DND-41 (cell line): ENCODE measurements around the gene ZNF367.

Experiments
- ATAC-seq: fragments of 200-7000 bp; cut with Tn5 transposase; 3 replicates; pipeline ENCODE4 v1.9.1; 2021; ENCODE audit warnings: low read depth; ENCODE audit not compliant: insufficient read depth
- DNase-seq: peaks from one replicate; pipeline ENCODE4 v3.0.0-alpha.2; 2020
- H2AFZ ChIP-seq: 2 replicates; pipeline ENCODE4 v1.6.0; 2012; ENCODE audit warnings: low read depth, low read length
- H3K27ac ChIP-seq: 2 replicates; pipeline ENCODE4 v1.5.1; 2012; ENCODE audit warnings: low read length, inconsistent platforms
- H3K27me3 ChIP-seq: fragments of 200-600 bp; sonication (generic); 2 replicates; pipeline ENCODE4 v1.6.0; 2012; ENCODE audit warnings: low read length, mild to moderate bottlenecking, inconsistent platforms; ENCODE audit not compliant: insufficient read depth, poor library complexity
- H3K36me3 ChIP-seq: 2 replicates; pipeline ENCODE4 v1.5.1; 2012; ENCODE audit warnings: low read length, inconsistent platforms; ENCODE audit not compliant: insufficient read depth
- H3K4me1 ChIP-seq: 2 replicates; pipeline ENCODE4 v1.5.1; 2012; ENCODE audit warnings: mild to moderate bottlenecking, low read length; ENCODE audit not compliant: insufficient read depth
- H3K4me2 ChIP-seq: 2 replicates; pipeline ENCODE4 v1.6.0; 2012; ENCODE audit warnings: mild to moderate bottlenecking, moderate library complexity, low read length, inconsistent platforms; ENCODE audit not compliant: insufficient read depth
- H3K4me3 ChIP-seq, 2 experiments: fragments of 200-600 bp in 1 of 2; shearing (Covaris generic) in 1 of 2; 2 replicates each; pipeline ENCODE4 v1.5.1; 2012 to 2016; ENCODE audit warnings: inconsistent platforms in 2 of 2, low read length in 2 of 2, mild to moderate bottlenecking in 2 of 2, low read depth in 1 of 2, moderate library complexity in 1 of 2
- H3K79me2 ChIP-seq: 2 replicates; pipeline ENCODE4 v1.6.0; 2012; ENCODE audit warnings: low read length, inconsistent platforms; ENCODE audit not compliant: insufficient read depth
- H3K9ac ChIP-seq: 2 replicates; pipeline ENCODE4 v1.6.0; 2012; ENCODE audit warnings: low read depth, mild to moderate bottlenecking, inconsistent platforms, low read length, moderate library complexity
- H3K9me3 ChIP-seq: 2 replicates; pipeline ENCODE4 v1.5.1; 2012; ENCODE audit warnings: low read length, moderate library complexity, mild to moderate bottlenecking, inconsistent platforms; ENCODE audit not compliant: insufficient read depth, severe bottlenecking
- H4K20me1 ChIP-seq: 2 replicates; pipeline ENCODE4 v1.6.0; 2012; ENCODE audit warnings: low read length; ENCODE audit not compliant: insufficient read depth
- CTCF ChIP-seq: IDR thresholded peaks from 2 replicates; pipeline ENCODE4 v1.5.1; 2012; ENCODE audit warnings: borderline replicate concordance, low read length, moderate library complexity, mild to moderate bottlenecking; ENCODE audit not compliant: poor library complexity, severe bottlenecking; ENCODE audit errors: extremely low read depth
- EZH2 ChIP-seq: IDR thresholded peaks from 3 replicates; pipeline ENCODE4 v1.6.1; 2012; ENCODE audit warnings: borderline replicate concordance, low read depth, mild to moderate bottlenecking, moderate library complexity, low read length, inconsistent platforms; ENCODE audit not compliant: severe bottlenecking

ZNF367 gene

GRCh38 chr9:96418920-96419690 is 935 bp upstream of the ZNF367 start:
- Histone ChIP-seq H2AFZ (peak overlapping the region; percentile 84), H4K20me1 (peaks cover 29% of the 10 kb centered on the region), H3K79me2 (peaks cover 40% of the 10 kb centered on the region), H3K27me3 (no peaks in the 10 kb centered on the region), H3K9ac (peak overlapping the region; percentile 100), H3K4me3 (peak overlapping the region; percentile 87 to 88; a peak in 3 of 4 replicates), H3K9me3 (no peaks in the 10 kb centered on the region), H3K4me2 (peak overlapping the region; percentile 81), H3K27ac (peak overlapping the region; percentile 98), H3K36me3 (peaks cover 24% of the 10 kb centered on the region), H3K4me1 (peaks cover 46% of the 10 kb centered on the region)
- peak; percentile 55 for ATAC-seq
- TF ChIP-seq EZH2 (no peak), CTCF (no peak)
- peak; percentile 77 for DNase-seq

GRCh38 chr9:96417661-96418082 is 498 bp downstream of the ZNF367 start:
- no peak for ATAC-seq
- TF ChIP-seq CTCF (no peak), EZH2 (no peak)

GRCh38 chr9:96417051-96417586 is 1.1 kb downstream of the ZNF367 start:
- Histone ChIP-seq H3K4me2 (peak overlapping the region; percentile 96), H3K4me3 (peak overlapping the region; percentile 86 to 94), H3K9ac (peak overlapping the region; percentile 100), H3K9me3 (no peaks in the 10 kb centered on the region), H3K27me3 (no peaks in the 10 kb centered on the region), H3K27ac (peak overlapping the region; percentile 100), H4K20me1 (peaks cover 47% of the 10 kb centered on the region), H2AFZ (peak overlapping the region; percentile 47; the same call in 1 of the 2 replicates), H3K36me3 (peaks cover 37% of the 10 kb centered on the region), H3K79me2 (peaks cover 59% of the 10 kb centered on the region), H3K4me1 (peaks cover 59% of the 10 kb centered on the region)
- DNase-seq (peak; percentile 89), ATAC-seq (peak; percentile 3; the same call in 2 of the 3 replicates)
- TF ChIP-seq CTCF, result peak; percentile 5
- TF ChIP-seq EZH2, result no peak

More at GRCh38 chr9:96417661-96418082, 498 bp downstream of the ZNF367 start:
- Histone ChIP-seq H3K9ac (peak overlapping the region; percentile 100), H4K20me1 (peaks cover 43% of the 10 kb centered on the region), H2AFZ (peak overlapping the region; percentile 67), H3K9me3 (no peaks in the 10 kb centered on the region), H3K4me2 (peak overlapping the region; percentile 96), H3K4me1 (peaks cover 59% of the 10 kb centered on the region), H3K27ac (peak overlapping the region; percentile 100), H3K4me3 (peak overlapping the region; percentile 86 to 92), H3K79me2 (peaks cover 54% of the 10 kb centered on the region), H3K36me3 (peaks cover 33% of the 10 kb centered on the region), H3K27me3 (no peaks in the 10 kb centered on the region)
- DNase-seq, result no peak
